PC-3 (cell line): Measurements from ENCODE around the gene DEPDC1B.
"Not testable (repeated sequence)": the region's sequence is repeated elsewhere in the genome, so short reads cannot be mapped to it uniquely, and the experiment has no call there.

Experiments used
- CTCF ChIP-seq: fragments of 300-600 bp; sonication (generic); conservative IDR thresholded peaks from 2 replicates; pipeline ENCODE4 v1.5.1; 2017; ENCODE audit warnings: antibody characterized with exemption, low read depth, mild to moderate bottlenecking, low read length
- EZH2 ChIP-seq: fragments of 300-600 bp; sonication (generic); IDR thresholded peaks from one replicate; pipeline ENCODE4 v1.6.1; 2017; ENCODE audit warnings: antibody characterized with exemption, mild to moderate bottlenecking, low read length; ENCODE audit not compliant: unreplicated experiment

GRCh38 chr5:60730858-60731257 lies 30.9 kb upstream of the DEPDC1B start:
- TF ChIP-seq EZH2, CTCF: not testable (repeated sequence)
